ENCODE data around the gene LRRC3.

Gene LRRC3

GRCh38 chr21:44461005-44461404 lies 5.7 kb downstream of the LRRC3 start:
- TF ChIP-seq, protein P1, sequence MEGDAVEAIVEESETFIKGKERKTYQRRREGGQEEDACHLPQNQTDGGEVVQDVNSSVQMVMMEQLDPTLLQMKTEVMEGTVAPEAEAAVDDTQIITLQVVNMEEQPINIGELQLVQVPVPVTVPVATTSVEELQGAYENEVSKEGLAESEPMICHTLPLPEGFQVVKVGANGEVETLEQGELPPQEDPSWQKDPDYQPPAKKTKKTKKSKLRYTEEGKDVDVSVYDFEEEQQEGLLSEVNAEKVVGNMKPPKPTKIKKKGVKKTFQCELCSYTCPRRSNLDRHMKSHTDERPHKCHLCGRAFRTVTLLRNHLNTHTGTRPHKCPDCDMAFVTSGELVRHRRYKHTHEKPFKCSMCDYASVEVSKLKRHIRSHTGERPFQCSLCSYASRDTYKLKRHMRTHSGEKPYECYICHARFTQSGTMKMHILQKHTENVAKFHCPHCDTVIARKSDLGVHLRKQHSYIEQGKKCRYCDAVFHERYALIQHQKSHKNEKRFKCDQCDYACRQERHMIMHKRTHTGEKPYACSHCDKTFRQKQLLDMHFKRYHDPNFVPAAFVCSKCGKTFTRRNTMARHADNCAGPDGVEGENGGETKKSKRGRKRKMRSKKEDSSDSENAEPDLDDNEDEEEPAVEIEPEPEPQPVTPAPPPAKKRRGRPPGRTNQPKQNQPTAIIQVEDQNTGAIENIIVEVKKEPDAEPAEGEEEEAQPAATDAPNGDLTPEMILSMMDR (IDR thresholded peaks at IDR 0.05; ENCODE audit: insufficient read depth, low read depth, low read length, missing control alignments), result no peak
- DNase-seq (ENCODE audit: low read depth), result no peak

DNA sequence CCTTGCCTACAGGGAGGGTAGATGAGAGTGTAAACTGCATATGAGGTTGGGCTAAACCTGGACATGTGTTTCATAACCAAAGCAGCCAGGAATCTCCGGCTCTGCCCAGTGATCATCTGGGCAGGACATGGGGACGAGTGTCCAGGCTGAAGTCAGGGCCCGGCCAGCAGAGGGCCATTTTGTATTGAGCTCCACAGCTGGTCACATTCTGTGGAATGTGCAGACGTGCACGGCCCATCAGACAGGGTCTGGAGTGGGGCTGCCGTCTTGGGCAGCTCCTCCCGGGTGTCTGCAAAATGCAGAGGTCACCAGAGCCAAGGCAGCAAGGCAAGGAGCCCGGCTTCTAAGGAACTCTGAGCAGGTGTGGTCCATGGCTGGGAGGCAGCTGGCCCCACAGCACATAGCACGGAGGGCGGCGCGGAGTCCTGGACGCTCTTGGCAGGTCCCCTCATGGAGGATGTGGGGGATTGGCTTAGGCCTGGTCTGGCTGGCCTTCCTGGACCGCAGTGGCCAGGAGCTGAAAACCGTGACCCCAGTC lies 6.2 kb downstream of the LRRC3 start:
- TF ChIP-seq, protein P1 (IDR thresholded peaks at IDR 0.05; ENCODE audit: insufficient read depth, low read depth, low read length, missing control alignments), result no peak
- DNase-seq (ENCODE audit: low read depth), result no peak
- H3K4me3 ChIP-seq (ENCODE audit: low read length), result no peak overlapping the region

More at GRCh38 chr21:44461005-44461404, 5.7 kb downstream of the LRRC3 start:
- no peak overlapping the region for H3K4me3 ChIP-seq (ENCODE audit: low read length)

- TF ChIP-seq, protein P1 (IDR thresholded peaks at IDR 0.05; ENCODE audit: insufficient read depth, low read depth, low read length, missing control alignments), result no peak
- DNase-seq (ENCODE audit: low read depth), result no peak
- H3K4me3 ChIP-seq (ENCODE audit: low read length), result no peak overlapping the region
Observed at GRCh38 chr21:44462086-44462833, 7.0 kb downstream of the LRRC3 start.

- TF ChIP-seq, protein P1 (IDR thresholded peaks at IDR 0.05; ENCODE audit: insufficient read depth, low read depth, low read length, missing control alignments), result no peak
- H3K4me3 ChIP-seq (ENCODE audit: low read length), result no peak overlapping the region
- DNase-seq (ENCODE audit: low read depth), result no peak
Observed at GRCh38 chr21:44462834-44463200, 7.5 kb downstream of the LRRC3 start.

DNA sequence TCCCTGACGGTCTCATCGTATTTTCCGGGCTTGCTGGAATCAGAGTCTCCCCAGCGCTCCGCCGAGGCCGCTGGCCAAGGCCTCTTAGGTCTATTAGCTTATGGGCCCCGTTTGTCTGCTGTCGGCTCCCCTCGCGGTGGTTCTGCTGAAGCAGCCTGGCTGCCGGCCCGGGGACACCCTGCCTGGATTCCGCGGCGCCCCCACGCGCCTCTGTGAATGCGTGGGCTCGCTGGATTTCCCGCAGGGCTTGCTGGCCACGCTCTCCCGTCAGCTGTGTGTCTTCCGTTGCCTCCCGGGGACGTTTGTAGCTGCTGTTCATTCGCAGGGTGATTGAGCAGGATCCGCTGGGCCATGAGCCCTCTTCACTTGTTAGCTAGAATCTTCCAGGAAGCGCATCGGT lies 8.4 kb downstream of the LRRC3 start:
- TF ChIP-seq, protein P1 (IDR thresholded peaks at IDR 0.05; ENCODE audit: insufficient read depth, low read depth, low read length, missing control alignments), result no peak
- DNase-seq (ENCODE audit: low read depth), result no peak
- no peak overlapping the region for H3K4me3 ChIP-seq (ENCODE audit: low read length)

GRCh38 chr21:44464351-44464750 lies 9.0 kb downstream of the LRRC3 start:
- TF ChIP-seq, protein P1 (IDR thresholded peaks at IDR 0.05; ENCODE audit: insufficient read depth, low read depth, low read length, missing control alignments), result no peak
- H3K4me3 ChIP-seq (ENCODE audit: low read length), result no peak overlapping the region
- no peak for DNase-seq (ENCODE audit: low read depth)

Measured in epithelial cell of esophagus (primary cell).